ENCODE results near the gene RPL5.

Gene RPL5

GRCh38 chr1:92844439-92844838 lies 12.6 kb downstream of the RPL5 start:
- no peak overlapping the region for H3K27ac ChIP-seq
- TF ChIP-seq CTCF (conservative IDR thresholded peaks at IDR 0.05) (no peak), ZFX (IDR thresholded peaks at IDR 0.05) (no peak)

GRCh38 chr1:92845908-92846307 lies 14.1 kb downstream of the RPL5 start:
- TF ChIP-seq CTCF (conservative IDR thresholded peaks at IDR 0.05) = no peak
- H3K27ac ChIP-seq = no peak overlapping the region

GRCh38 chr1:92848201-92848600 lies 16.4 kb downstream of the RPL5 start:
- H3K27ac ChIP-seq = no peak overlapping the region
- TF ChIP-seq CTCF (conservative IDR thresholded peaks at IDR 0.05) (no peak), ZFX (IDR thresholded peaks at IDR 0.05) (no peak)

GRCh38 chr1:92850019-92850418 lies 18.2 kb downstream of the RPL5 start:
- TF ChIP-seq CTCF (conservative IDR thresholded peaks at IDR 0.05) (no peak), ZFX (IDR thresholded peaks at IDR 0.05) (no peak)
- H3K27ac ChIP-seq = no peak overlapping the region

GRCh38 chr1:92851729-92852128 lies 19.9 kb downstream of the RPL5 start:
- TF ChIP-seq ZFX (IDR thresholded peaks at IDR 0.05) = no peak
- no peak for TF ChIP-seq CTCF (conservative IDR thresholded peaks at IDR 0.05)

GRCh38 chr1:92853299-92853698 lies 21.5 kb downstream of the RPL5 start:
- TF ChIP-seq ZFX (IDR thresholded peaks at IDR 0.05) = no peak
- no peak for TF ChIP-seq CTCF (conservative IDR thresholded peaks at IDR 0.05)
- no peak overlapping the region for H3K27ac ChIP-seq

More at GRCh38 chr1:92851729-92852128, 19.9 kb downstream of the RPL5 start:
- no peak overlapping the region for H3K27ac ChIP-seq

- no peak overlapping the region for H3K27ac ChIP-seq
- TF ChIP-seq CTCF (conservative IDR thresholded peaks at IDR 0.05) = no peak
- no peak for TF ChIP-seq ZFX (IDR thresholded peaks at IDR 0.05)
Measured at GRCh38 chr1:92854101-92854785, 22.4 kb downstream of the RPL5 start.

All from C4-2B (cell line).